EH (cell line): Measurements from ENCODE around the gene NEK4.
A peak's percentile ranks its signal among the peaks of the same experiment; 100 is the strongest.
"Not testable (repeated sequence)": the region's sequence is repeated elsewhere in the genome, so short reads cannot be mapped to it uniquely, and the experiment has no call there.

ENCODE experiments used
- DNase-seq: peaks from one replicate; pipeline ENCODE4 v3.0.0-alpha.2; 2015; ENCODE audit warnings: low read depth

Gene NEK4

DNA sequence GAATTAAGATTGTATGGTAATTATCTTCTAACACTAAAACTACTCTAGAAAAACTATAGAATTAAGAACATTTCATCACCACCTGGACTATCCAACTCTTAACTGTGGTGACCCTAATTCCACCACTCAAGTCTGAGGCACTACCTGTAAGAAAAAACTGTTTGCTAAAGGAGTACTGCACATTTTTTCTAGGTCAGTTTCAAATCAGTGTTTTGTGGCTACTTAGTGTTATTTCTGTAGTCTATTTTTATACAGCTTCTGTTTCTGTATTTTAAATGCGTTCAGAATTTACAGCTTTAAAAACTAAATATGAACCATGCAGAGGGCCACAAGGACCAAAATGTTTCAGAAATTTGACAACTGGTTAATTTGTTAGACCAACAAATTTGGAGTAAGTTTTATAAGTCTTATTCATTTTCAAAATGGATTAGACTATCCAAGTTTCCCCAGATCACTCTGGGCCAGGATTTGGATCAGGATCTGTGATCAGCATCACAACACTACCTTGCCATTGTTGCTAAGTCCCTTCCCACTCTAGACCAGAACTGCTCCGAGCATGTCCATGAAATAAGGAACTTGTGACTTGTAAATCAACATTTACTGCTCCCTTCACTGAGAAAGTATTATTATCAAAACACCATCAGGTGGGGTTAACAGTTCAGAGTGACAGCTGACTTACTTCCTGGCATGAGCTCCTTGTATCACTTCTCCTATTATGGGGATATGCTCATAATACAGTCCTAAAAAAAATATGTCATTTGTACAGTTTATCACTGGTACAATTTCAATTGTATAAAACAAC is 73.7 kb downstream of the NEK4 start:
- DNase-seq: no peak

DNA sequence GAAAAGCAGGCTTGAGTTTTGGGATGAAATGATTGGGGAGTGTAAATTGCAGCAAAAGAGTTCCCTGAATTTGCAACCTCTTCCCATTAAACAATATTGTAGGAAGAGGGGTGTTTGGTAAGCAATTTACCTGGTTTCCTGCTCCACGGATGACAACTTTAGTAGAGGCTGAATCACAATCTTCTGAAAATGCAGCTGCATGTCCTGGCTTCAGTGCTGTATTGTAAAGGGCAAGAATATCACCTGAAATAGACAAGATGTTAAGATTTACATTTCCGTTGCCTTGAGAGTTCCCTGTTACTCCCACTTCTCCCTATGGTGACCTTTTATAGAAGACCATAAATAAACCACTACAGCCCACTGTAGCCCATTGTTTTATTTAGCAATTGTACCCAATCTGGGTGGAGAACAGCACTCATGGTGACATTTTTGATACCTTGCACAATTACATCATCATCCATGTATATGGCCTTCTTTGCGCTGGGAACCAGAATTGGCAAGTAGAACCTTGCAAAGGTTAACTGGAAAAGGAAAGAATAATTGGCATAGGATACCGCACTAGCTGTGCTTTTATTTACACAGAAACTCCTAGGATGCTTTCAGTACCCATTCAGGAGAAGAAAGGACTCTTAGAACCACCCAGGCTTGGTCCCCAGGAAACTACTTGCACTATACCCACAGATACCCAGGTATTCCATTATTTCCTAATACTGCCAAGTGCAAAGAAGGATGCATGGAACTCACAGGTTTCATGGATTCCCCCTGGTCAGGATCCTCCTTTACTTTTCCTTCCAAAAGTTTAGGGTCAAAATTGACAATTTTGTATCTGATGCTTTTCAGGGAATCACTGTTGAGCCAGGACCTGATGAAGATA is 74.7 kb downstream of the NEK4 start:
- DNase-seq: no peak

DNA sequence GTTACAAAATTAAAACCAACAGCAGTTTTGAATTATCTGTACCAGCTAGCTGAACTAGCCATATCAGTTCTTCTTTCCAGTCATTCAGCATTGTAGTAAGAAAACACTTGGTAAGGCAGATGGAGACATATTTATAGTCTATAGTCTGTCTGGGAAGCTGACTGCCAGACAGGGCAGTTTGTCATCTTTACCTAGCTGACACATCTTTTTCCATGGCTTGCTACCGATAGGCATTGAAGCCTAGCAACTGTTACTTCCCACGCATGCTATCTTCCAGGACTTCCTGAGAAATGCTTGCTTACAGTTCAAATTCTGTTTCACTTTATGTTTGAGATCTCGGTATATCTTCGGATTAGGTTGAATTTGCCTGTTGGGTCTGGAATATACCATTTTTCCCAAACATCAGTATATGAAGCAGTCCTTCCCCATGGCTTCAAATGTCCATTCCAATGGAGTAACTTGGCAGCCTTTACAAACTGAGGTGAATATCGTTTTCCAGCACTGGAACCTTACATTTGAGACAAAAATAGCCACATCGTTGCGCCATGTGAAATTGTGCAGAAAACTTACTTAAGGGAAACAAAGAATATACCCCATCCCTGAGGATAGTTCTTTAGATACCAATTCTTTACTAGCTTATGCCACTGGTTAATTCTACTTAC is 76.1 kb downstream of the NEK4 start:
- DNase-seq: no peak

DNA sequence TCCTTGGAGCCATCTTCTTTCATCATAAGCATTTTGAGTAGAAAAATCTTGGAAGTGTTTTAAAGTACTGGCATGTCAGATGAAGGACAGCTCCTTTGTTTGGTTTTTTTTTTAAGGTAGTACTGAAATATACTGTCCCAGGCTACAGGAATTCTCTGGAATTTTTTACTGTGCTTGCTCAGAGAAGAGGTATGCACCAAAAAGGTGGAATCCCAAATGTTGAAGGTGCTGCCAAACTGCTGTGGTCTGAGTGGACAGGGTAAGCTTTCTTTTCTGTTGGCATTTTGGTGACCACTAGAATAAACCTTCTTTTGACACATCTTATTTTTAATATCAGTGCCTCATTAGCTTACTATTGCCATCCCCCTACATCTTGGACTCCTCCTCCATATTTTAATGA is 77.7 kb downstream of the NEK4 start:
- peak; percentile 32 for DNase-seq

DNA sequence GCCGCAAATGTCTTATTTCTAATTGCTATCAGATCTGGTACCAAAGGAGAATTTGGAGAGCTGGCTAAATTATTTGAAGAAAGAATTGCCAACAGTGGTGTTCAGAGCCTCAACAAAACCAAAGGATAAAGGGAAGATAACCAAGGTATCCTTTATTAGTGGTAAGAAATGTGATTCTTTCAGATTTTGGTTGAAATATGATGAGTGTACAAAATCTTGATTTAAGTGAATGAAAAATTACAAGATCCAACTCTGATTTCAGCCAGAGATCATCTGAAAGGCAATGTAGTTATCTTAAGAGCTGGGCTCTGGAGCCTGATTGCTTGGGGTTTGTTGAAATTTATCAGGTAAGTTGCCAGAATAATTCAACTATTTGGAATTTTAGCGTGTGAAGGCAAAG is 80.2 kb downstream of the NEK4 start:
- DNase-seq: no peak

DNA sequence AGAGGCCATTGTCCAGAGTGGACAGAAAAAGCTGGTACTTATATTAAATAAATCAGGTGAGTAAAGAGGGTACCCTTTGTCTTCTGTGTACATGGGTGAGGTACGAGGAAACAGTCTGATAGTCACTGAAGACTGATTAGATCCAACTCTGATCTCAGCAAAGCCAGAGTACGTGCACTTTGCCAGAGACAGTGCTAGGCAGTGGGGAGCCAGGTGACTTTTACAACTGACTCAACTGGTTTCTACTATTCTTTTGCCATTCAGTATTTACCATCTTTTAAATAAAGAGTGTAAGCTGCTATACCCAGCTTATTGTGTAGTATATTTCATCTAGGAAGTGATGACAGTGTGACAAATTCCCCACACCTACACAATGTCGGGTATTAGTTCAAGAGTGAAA is 81.6 kb downstream of the NEK4 start:
- no peak for DNase-seq

DNA sequence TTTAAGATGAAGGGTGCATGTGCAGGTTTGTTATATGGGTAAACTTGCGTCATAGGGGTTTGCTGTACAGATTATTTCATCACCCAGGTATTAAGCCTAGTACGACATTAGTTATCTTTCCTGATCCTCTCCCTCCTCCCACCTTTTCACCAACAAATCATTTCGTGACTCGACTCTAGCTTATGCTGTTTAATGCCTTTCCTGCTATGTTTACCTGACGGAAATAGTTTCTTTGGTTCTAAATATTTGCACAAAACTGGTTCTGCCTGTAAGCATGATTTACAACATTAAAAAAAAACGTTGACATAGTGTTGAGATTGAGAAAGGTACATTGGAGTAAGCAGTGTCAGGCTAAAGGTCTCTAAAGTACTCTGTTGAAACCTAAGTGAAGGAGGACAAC is 82.5 kb downstream of the NEK4 start:
- no peak for DNase-seq

DNA sequence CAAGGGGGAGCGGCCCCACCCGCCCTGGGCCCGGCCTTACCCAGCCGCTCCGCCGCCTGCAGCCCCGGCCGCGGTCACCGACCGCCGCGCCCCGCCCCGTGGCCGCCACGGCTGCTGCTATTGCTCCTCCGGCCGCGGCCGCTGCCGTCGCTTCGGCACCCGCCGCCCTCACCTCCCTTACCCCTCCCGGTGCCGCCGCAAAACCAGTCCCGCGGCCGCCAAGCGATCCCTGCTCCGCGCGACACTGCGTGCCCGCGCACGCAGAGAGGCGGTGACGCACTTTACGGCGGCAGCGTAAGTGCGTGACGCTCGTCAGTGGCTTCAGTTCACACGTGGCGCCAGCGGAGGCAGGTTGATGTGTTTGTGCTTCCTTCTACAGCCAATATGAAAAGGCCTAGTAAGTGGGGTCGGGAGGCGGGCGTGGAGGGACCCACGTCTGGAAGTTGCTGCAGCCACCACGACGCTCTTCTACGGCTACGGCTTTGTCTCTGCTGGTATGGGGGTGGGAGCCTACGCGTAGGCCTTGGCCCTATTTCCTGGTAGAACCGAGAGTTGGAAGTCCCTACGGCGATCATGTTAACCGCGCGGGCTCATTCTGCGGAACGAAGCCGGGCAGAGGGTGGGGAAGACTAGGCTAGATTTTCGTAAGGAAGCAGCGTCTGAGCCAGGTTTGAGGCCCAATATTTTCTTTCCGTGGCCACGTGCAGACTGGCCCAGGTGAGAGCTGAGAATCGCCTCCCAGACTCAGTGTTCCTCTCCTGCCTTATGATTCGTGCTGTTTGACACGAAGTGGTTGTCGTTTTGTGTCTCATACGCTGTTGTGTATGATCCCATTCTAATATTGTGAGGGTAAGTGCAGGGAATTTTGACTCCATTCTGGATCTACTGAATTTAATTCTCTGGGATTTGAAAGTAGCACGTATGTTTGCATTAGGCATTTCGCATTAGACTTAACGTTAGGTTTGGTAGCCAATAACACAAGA is 84.7 kb downstream of the NEK4 start, which contains the start of the genes GNL3 and PBRM1:
Gene GNL3 (plus strand): TSS at position 324 of the 983 bp plus-strand sequence. CDS start 61 bp downstream, at position 385.
Gene PBRM1 (minus strand): TSS at position 205 of the 983 bp plus-strand sequence.
- DNase-seq: peak; percentile 95

DNA sequence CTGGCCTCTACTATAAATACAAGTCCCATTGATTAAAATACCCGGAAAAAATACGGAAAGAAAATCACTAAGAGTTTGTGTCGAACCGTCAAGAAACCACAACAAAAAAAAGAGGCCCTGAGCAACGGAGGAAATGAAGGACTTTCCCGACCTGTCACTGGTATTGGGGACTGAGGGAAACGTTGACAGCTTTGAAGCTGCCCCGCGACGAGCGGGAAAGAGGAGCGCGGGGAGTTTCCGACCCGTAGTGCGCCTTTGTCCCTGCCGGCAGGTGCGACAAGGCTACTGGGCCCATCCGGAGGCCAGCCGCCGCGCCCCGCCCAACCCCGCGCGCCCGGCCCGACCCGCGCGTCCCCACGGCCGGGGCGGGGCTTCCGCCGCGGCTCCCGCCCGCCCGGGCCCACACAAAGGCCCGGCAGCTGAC is 85.4 kb downstream of the NEK4 start:
- DNase-seq: peak; percentile 78

DNA sequence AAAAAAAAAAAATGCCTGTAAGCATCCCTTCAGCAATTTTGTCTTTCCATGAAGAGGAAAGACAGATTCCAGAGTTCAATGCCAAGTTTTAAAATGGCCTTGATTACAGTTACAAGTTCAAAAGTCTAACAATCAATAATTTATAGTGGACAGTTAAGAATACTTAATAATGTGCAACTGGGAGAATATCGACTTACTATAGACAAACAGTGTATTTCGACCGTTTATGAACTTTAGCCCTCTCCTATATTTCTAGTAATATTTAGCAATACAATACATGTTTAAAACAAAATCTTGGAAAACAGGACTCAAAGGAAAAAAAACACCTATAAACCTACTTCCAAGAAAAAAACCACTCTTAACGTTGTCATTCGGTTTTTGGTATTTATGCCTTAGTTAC is 86.6 kb downstream of the NEK4 start:
- DNase-seq: no peak

DNA sequence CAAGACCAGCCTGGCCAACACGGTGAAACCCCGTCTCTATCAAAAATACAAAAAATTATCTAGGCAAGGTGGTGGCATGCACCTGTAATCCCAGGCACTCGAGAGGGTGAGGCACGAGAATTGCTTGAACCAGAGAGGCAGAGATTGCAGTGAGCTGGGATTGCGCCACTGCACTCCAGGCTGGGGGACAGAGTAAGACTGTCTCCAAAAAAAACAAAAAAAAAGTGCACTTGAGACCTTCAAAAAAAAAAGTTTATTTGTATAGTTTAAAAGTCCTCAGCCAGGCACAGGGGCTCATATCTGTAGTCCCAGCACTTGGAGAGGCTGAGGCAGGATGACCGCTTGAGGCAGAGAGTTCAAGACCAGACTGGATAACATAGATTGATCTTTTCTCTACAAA is 87.1 kb downstream of the NEK4 start:
- DNase-seq: peak; percentile 23

DNA sequence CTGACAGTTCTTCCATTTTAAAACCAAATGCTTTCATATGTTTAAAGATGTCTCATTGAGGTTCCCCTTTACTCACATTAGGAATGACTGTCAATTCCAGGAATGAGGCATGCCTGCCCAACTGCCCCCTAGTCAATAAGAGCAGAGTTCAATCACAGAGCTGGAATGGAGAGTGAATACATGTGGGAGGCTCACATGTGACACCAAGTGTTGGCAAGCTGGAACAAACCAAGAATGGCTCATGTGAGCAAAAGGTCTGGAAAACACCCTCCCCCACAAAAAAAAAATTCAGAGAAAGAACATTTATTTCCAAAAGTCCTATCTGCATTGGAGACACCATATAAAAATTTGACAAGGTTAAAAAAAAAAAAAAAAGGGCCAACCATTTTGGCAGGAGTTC is 88.7 kb downstream of the NEK4 start:
- peak; percentile 77 for DNase-seq

DNA sequence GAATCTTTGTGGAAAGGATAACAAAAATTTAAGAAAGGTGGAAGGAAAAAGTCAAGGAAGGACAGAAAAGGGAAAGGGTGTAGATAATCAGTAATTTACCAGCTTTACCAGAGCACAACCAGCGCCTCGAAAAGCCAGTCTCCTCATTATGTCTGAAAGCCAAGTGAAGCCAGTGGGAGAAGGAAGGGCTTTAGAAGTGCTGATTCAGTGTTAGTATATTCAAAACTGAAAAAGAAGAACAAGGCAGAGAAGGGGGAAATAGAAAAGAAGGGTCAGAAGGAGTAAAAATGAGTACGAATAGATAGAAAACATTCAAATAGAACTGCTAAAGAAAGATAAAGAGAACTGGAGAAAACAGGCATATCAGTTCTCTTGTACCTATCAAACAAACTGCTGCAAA is 89.1 kb downstream of the NEK4 start:
- no peak for DNase-seq

DNA sequence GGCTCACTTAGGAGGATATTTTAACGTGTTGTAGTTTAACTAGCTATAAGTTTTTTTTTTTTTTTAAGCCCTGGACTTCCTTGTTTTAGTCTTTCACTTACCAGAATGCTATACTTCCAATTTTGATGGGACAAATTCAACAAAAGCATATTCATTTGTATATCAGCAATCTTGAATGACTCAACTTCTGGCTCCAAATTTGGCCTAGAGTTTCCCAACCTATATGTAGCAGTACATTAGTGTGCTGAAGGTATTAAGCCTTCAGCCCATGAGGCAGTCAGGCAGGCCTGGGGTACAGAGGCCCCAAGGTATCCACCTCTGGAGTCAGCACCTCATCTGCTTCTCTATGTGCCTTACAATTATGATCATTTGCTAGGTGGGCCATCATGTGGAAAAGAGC is 90.9 kb downstream of the NEK4 start:
- DNase-seq: no peak

DNA sequence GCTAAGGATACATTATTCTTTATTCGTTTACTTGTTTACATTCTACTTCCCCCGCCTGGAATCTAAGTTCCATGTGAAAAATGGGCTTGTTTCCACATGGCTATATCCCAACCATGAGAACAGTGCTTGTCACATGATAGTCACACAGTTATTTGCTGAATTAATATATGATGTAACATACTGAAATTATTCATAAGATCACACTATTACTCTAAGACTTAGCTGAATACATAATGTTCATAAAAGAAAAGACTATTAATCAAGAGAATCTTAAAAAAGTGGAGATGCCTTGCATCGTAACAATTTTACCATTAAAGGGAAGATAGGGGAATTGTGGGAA is 91.6 kb downstream of the NEK4 start:
- DNase-seq: no peak

DNA sequence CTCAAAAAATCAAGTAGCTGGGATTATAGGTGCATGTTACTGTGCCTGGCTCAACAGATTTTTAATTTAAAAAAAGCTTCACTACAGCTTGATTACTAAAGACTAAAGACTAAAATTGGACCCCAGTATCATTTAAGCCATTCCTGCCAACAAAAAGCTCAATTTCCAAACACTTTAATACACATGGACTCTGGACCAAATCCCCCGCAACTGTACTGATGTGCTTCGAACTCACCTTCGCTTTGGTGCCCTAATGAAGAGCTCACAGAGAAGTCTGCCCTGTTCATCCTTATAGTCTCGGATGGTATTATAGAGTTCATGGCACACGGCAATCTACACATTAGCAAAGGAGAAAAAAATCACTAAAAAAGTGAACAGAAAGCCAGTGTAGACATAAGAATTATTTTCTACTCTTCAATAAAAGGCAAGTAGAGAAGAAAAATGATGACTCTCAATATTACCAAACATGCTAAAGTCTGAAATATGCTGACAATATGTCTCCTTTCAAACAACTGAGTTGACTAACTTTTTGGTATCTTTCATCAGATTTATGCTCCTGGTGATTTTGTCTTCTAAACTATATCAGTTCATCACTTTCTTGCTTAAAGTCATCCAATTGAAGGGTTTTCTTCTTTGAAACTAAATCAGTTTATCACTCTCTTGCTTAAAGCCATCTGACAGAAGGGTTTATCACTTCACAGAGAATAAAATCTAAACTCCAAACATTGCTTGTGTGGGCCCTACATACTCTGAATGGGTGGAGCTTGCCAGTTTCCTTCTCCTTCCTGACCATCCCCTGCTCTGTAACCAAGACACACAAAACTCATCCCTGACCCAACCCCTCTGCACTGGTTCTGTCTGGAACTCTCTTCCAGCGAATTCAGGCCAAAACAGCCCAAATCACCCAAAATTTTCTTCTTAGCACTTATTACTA is 92.2 kb downstream of the NEK4 start:
- DNase-seq: no peak

DNA sequence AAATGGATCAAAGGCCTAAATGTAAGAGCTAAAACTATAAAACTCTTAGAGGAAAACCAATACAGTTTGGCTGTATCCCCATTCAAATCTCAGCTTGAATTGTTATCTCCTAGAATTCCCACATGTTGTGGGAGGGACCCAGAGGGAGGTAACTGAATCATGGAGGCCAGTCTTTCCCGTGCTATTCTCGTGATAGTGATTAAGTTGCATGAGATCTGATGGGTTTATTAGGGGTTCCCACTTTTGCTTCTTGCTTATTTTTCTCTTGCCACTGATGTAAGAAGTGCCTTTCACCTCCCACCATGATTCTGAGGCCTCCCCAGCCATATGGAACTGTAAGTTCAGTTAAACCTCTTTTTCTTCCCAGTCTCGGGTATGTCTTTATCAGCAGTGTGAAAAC is 94.5 kb downstream of the NEK4 start:
- not testable (repeated sequence) for DNase-seq

DNA sequence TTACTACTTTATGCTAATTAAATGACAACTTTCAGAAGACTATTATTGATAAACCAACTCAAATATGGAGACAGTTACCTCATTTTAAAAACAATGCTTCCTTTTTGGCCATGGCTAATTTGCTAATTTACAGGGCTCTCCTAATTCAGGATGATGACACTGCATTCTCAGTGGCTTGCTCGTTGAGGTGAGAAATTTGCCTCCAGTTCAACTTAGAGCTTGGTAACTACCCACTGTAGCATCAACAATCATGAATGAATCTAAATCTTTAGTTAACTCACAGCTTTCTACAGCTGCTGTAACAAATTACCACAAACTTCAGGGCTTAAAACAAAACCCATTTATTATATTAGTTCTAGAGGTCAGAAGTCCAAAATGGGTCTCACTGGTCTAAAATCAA is 99.1 kb downstream of the NEK4 start:
- peak; percentile 12 for DNase-seq

DNA sequence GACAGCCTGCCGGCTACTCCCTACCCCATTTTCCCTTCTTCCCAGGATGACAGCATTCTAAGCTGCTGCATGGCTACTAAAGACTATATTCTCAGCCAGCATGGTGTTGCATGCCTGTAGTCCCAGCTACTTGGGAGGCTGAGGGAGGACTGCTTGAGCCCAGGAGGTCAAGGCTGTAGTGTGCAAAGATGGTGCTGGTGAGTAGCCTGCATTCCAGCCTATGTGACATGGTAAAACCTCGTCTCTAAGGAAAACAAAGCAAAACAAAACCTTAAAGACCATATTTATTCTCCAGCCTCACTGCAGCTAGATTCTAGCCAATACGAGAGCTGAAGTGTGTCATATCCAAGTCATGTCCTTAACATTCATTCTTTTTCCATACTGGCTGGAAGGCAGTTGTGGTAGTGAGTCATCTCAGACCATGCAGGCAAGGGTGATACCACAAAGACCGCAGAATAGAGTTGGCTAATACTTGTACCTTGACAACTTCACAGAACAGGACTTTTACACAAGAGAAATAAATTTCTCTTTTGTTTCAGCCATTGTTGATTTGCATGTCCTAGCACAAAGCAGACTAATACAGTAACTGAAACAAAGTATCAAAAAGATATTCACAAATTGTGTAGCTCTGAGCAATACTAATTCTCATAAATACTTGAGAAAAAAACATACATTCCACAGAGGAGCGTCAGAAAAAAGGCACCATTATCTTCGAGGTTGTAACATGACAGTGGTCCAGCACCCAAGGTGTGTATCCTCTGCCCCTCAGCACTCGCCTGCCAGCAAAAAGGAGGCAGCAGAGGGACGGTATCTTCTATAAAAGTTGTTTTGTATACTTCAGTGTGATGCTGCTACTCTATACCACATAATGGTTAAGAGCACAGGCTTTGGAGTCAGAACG is 99.9 kb downstream of the NEK4 start:
- DNase-seq: peak; percentile 100
